ENCODE data around the gene KRTAP4-5.

DNA sequence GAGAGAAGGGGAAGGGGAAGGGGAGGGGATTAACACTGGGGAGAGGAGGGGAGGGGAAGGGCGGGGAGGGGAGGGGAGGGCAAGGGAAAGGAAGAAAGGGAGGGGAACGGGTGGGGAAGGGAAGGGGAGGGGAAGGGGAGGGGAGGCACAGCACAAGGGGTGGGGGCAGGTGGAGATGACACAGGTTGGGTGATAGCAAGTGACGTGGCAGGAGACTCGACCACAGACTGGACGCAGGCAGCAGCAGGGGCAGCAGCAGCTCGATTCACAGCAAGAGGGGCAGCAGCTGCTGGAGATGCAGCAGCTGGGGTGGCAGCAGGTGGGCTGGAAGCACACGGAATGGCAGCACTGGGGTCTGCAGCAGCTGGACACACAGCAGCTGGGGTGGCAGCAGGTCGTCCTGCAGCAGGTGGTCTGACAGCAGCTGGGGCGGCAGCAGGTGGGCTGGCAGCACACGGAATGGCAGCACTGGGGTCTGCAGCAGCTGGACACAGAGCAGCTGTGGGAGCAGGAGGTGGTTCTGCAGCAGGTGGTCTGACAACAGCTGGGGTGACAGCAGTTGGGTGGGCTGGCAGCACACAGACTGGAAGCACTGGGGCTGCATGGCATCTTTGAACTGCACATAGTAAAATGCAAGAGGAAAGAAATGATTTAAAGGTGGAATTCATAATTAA lies 47.9 kb downstream of the KRTAP4-5 start, which contains the start of gene KRTAP4-16:
- TF ChIP-seq CTCF (conservative IDR thresholded peaks at IDR 0.05) (no peak), EZH2 (IDR thresholded peaks at IDR 0.05; ENCODE audit: low read depth) (no peak)

Measured in PC-9 (cell line).